H1 (cell line): Measurements from ENCODE around the gene JAKMIP1. TPM values are rescaled to one million over a fixed set of nuclear protein-coding genes. Genes with fewer than 3 reads are reported as not detected.
A peak's percentile ranks its signal among the peaks of the same experiment; 100 is the strongest.

Experiments used
- CTCF ChIA-PET: fragments of 300-600 bp; sonication (Branson Sonifier 250); formaldehyde crosslinking; loops from one replicate; lab custom pipeline; 2021; ENCODE audit not compliant: partially characterized antibody; lab: Charles Lee
- POLR2A ChIA-PET: fragments of 300-600 bp; sonication (Branson Sonifier 250); formaldehyde crosslinking; loops from one replicate; lab custom pipeline; 2021; ENCODE audit warnings: inconsistent platforms; ENCODE audit not compliant: partially characterized antibody; lab: Charles Lee
- DNase-seq, 2 experiments: peaks; one replicate each; pipeline versions ENCODE4 v3.0.0 to v3.0.0-alpha.2; 2010 to 2022; ENCODE audit warnings: low spot score in 2 of 2, low read depth in 1 of 2, mixed read lengths in 1 of 2
- FAIRE-seq: peaks from 2 replicates; lab custom pipeline; 2011; peaks lifted over from hg19 to GRCh38; lab: Jason Lieb, UNC
- H2AFZ ChIP-seq: 2 replicates; pipeline ENCODE4 v1.8.1; 2012; ENCODE audit warnings: low read length, inconsistent platforms
- H2AK5ac ChIP-seq: 2 replicates; pipeline ENCODE4 v1.6.1; 2013; ENCODE audit warnings: low read depth, low read length
- H2BK120ac ChIP-seq: replicated peaks from 2 replicates; pipeline ENCODE3; 2013; ENCODE audit warnings: low read depth, low read length, inconsistent platforms
- H2BK12ac ChIP-seq: 2 replicates; pipeline ENCODE4 v1.6.1; 2013; ENCODE audit warnings: low read depth, low read length
- H2BK15ac ChIP-seq: 2 replicates; pipeline ENCODE4 v1.6.1; 2013; ENCODE audit warnings: low read length
- H2BK20ac ChIP-seq: 2 replicates; pipeline ENCODE4 v1.6.1; 2013; ENCODE audit warnings: low read length
- H2BK5ac ChIP-seq: 2 replicates; pipeline ENCODE4 v1.6.1; 2013; ENCODE audit warnings: low read depth, low read length
- H3K14ac ChIP-seq: 2 replicates; pipeline ENCODE4 v1.6.1; 2013; ENCODE audit warnings: inconsistent platforms; ENCODE audit not compliant: insufficient read length
- H3K18ac ChIP-seq: 2 replicates; pipeline ENCODE4 v1.6.1; 2013; ENCODE audit warnings: low read length; ENCODE audit errors: extremely low read depth
- H3K23ac ChIP-seq: 2 replicates; pipeline ENCODE4 v1.6.1; 2013; ENCODE audit warnings: inconsistent platforms; ENCODE audit not compliant: insufficient read length
- H3K23me2 ChIP-seq: 2 replicates; pipeline ENCODE4 v1.6.1; 2013; ENCODE audit warnings: low read depth, low read length
- H3K27ac ChIP-seq: 2 replicates; pipeline ENCODE4 v1.6.1; 2011; ENCODE audit warnings: low read depth, low read length, inconsistent platforms
- H3K27me3 ChIP-seq, 4 experiments: replicated peaks in 1 of 4; 1 replicate in 1 of 4; 2 replicates in 3 of 4; pipeline versions ENCODE4 v1.6.1 to v1.8.1; 2011 to 2013; ENCODE audit warnings: low read length in 3 of 4, mild to moderate bottlenecking in 3 of 4, inconsistent platforms in 2 of 4, mixed read lengths in 2 of 4, moderate library complexity in 1 of 4; ENCODE audit not compliant: control insufficient read depth in 3 of 4, insufficient read depth in 3 of 4; ENCODE audit errors: extremely low read depth in 1 of 4
- H3K36me3 ChIP-seq, 4 experiments: 2 replicates each; pipeline versions ENCODE4 v1.6.1 to v1.8.1; 2011 to 2013; ENCODE audit warnings: mild to moderate bottlenecking in 4 of 4, low read length in 3 of 4, moderate library complexity in 2 of 4, control low read depth in 1 of 4, inconsistent platforms in 1 of 4; ENCODE audit not compliant: insufficient read depth in 4 of 4, control insufficient read depth in 2 of 4
- H3K4ac ChIP-seq: replicated peaks from 2 replicates; pipeline ENCODE3; 2013; ENCODE audit warnings: low read length, low read depth, mixed read lengths, inconsistent platforms; ENCODE audit not compliant: insufficient read length
- H3K4me1 ChIP-seq, 4 experiments: replicated peaks in 1 of 4; 1 replicate in 1 of 4; 2 replicates in 3 of 4; pipeline versions ENCODE4 v1.6.1 to v1.8.1; 2011 to 2013; ENCODE audit warnings: low read length in 3 of 4, inconsistent platforms in 2 of 4, mixed read lengths in 1 of 4; ENCODE audit not compliant: insufficient read depth in 4 of 4, control insufficient read depth in 3 of 4
- H3K4me2 ChIP-seq, 2 experiments: 2 replicates each; pipeline versions ENCODE4 v1.6.1 to v1.8.1; 2011 to 2013; ENCODE audit warnings: low read depth in 2 of 2, low read length in 2 of 2, control low read depth in 1 of 2, inconsistent platforms in 1 of 2, mild to moderate bottlenecking in 1 of 2; ENCODE audit not compliant: insufficient read depth in 1 of 2
- H3K4me3 ChIP-seq, 4 experiments: fragments of 200-600, 300-600 bp in 1 of 4; sonication (generic), shearing (Covaris generic), sonication (Bioruptor Twin) in 1 of 4; 2 replicates each; pipeline versions ENCODE4 v1.5.1 to v1.8.1; 2011 to 2016; ENCODE audit warnings: low read length in 4 of 4, low read depth in 3 of 4, control low read depth in 2 of 4, inconsistent platforms in 2 of 4, mild to moderate bottlenecking in 2 of 4, mixed read lengths in 1 of 4, moderate library complexity in 1 of 4; ENCODE audit not compliant: insufficient read depth in 2 of 4; ENCODE audit errors: extremely low read depth in 1 of 4
- H3K56ac ChIP-seq: replicated peaks from 2 replicates; pipeline ENCODE3; 2013; ENCODE audit warnings: low read depth, mild to moderate bottlenecking, mixed read lengths, low read length, inconsistent platforms; ENCODE audit not compliant: insufficient read length
- H3K79me1 ChIP-seq: 2 replicates; pipeline ENCODE4 v1.6.1; 2013; ENCODE audit warnings: low read depth, low read length, control low read depth
- H3K79me2 ChIP-seq, 2 experiments: 2 replicates each; pipeline versions ENCODE4 v1.6.1 to v1.8.1; 2012 to 2013; ENCODE audit warnings: low read length in 2 of 2, mild to moderate bottlenecking in 2 of 2, inconsistent platforms in 1 of 2; ENCODE audit not compliant: insufficient read depth in 2 of 2, control insufficient read depth in 1 of 2
- H3K9ac ChIP-seq, 4 experiments: replicated peaks in 1 of 4; 1 replicate in 1 of 4; 2 replicates in 3 of 4; pipeline versions ENCODE4 v1.6.1 to v1.8.1; 2011 to 2013; ENCODE audit warnings: low read depth in 3 of 4, low read length in 3 of 4, control low read depth in 2 of 4, mild to moderate bottlenecking in 2 of 4, moderate library complexity in 2 of 4, inconsistent platforms in 1 of 4; ENCODE audit errors: extremely low read depth in 1 of 4
- H3K9me3 ChIP-seq, 2 experiments: 2 replicates each; pipeline versions ENCODE4 v1.6.1 to v1.8.1; 2012 to 2013; ENCODE audit warnings: mild to moderate bottlenecking in 2 of 2, moderate library complexity in 2 of 2, control low read depth in 1 of 2, inconsistent platforms in 1 of 2, low read depth in 1 of 2, low read length in 1 of 2, mixed read lengths in 1 of 2; ENCODE audit not compliant: insufficient read depth in 2 of 2
- H4K20me1 ChIP-seq, 2 experiments: replicated peaks in 1 of 2; 2 replicates each; pipeline versions ENCODE3 to v1.8.1; 2011 to 2013; ENCODE audit warnings: inconsistent platforms in 2 of 2, low read length in 2 of 2, mild to moderate bottlenecking in 1 of 2; ENCODE audit not compliant: insufficient read depth in 2 of 2, control insufficient read depth in 1 of 2
- H4K5ac ChIP-seq: 2 replicates; pipeline ENCODE4 v1.6.1; 2013; ENCODE audit warnings: low read length, low read depth, mixed read lengths, inconsistent platforms; ENCODE audit not compliant: insufficient read length
- H4K8ac ChIP-seq: 2 replicates; pipeline ENCODE4 v1.8.0; 2013; ENCODE audit warnings: mild to moderate bottlenecking, moderate library complexity, low read length, inconsistent platforms; ENCODE audit not compliant: insufficient read depth; ENCODE audit errors: extremely low read depth
- H4K91ac ChIP-seq: replicated peaks from 2 replicates; pipeline ENCODE3; 2013; ENCODE audit warnings: low read length, mixed read lengths, inconsistent platforms; ENCODE audit not compliant: insufficient read length
- HDAC6 ChIP-seq: IDR thresholded peaks from one replicate; pipeline ENCODE4 v1.7.1; 2012; ENCODE audit warnings: low read depth, mild to moderate bottlenecking, inconsistent platforms, low read length, moderate library complexity
- NANOG ChIP-seq: IDR thresholded peaks from 2 replicates; pipeline ENCODE4 v1.6.1; 2011; ENCODE audit warnings: low read length, low read depth, mild to moderate bottlenecking, inconsistent platforms; ENCODE audit not compliant: insufficient read depth, poor library complexity, severe bottlenecking
- TEAD4 ChIP-seq: IDR thresholded peaks from 2 replicates; pipeline ENCODE4 v1.6.1; 2012; ENCODE audit warnings: low read depth, low read length, inconsistent platforms, mixed read lengths
- WGBS, 2 experiments: shearing (Covaris generic) in 1 of 2; methylation state at CpG; one replicate each; pipeline versions ENCODE4 v1.1.6 to v1.1.7; 2013 to 2015; ENCODE audit warnings: low lambda C conversion rate in 2 of 2, mixed read lengths in 2 of 2, inconsistent platforms in 1 of 2, low coverage in 1 of 2, missing lambda C conversion rate in 1 of 2; ENCODE audit not compliant: insufficient replicate concordance in 2 of 2, insufficient coverage in 1 of 2, insufficient read length in 1 of 2; ENCODE audit errors: extremely low coverage in 1 of 2, missing lambda C conversion rate in 1 of 2; 5-methylcytosine and 5-hydroxymethylcytosine counted together
- polyA plus RNA-seq, 7 experiments: library from polyadenylated mRNA; depleted of rRNA in 3 of 7; stranded (reverse) in 5 of 7; unstranded in 2 of 7; fragments of >200 nt in 5 of 7; fragments of 200-250 nt in 2 of 7; gene quantifications; 1 replicate in 5 of 7; 2 replicates in 1 of 7; 4 replicates in 1 of 7; pipeline versions ENCODE4 v1.2.1 to v1.2.3, GENCODE V29; 2011 to 2013; ENCODE audit warnings: missing spikeins in 2 of 7, mixed read lengths in 2 of 7
- total RNA-seq: library from RNA; stranded (reverse); fragmentation: NEBNext Ultra II Directional; extraction: Animal tissue kit (Norgen Biotek cat#: 25700); gene quantifications from 2 replicates; pipeline ENCODE4 v1.2.1, GENCODE V29; 2021

JAKMIP1 gene
- total and polyA plus RNA-seq, 2 of the 8 experiments (the other 6 are each of a cell fraction or from before 2014, with no cell fraction given): 2.5 to 4.4 TPM

- Histone ChIP-seq H4K91ac (no peak overlapping the region), H3K4me1 (peaks cover 10 to 45% (median 23%) of the 10 kb centered on the region in 4 experiments), H2AK5ac (no peak overlapping the region), H2BK5ac (peak overlapping the region; percentile 21; the same call in 1 of the 2 replicates), H3K36me3 (no peaks in the 10 kb centered on the region), H2BK15ac (no peak overlapping the region), H4K5ac (no peak overlapping the region), H3K79me1 (no peaks in the 10 kb centered on the region; the same call in 1 of the 2 replicates), H4K20me1 (peaks cover 0 to 5% of the 10 kb centered on the region in 2 experiments), H4K8ac (no peak overlapping the region), H3K4me2 (peak overlapping the region in 1 of 2 experiments; percentile 48; a peak in 2 of 4 replicates), H3K23me2 (peaks cover 18% of the 10 kb centered on the region; the same call in 1 of the 2 replicates), H3K27me3 (peaks cover 0 to 8% (median 3%) of the 10 kb centered on the region in 4 experiments; a peak in 4 of 7 replicates), H3K18ac (no peak overlapping the region), H2BK12ac (no peak overlapping the region), H2AFZ (no peak overlapping the region), H3K4me3 (no peak overlapping the region), H3K27ac (no peak overlapping the region), H2BK120ac (no peak overlapping the region), H3K23ac (no peak overlapping the region), H3K9ac (no peak overlapping the region), H2BK20ac (no peak overlapping the region), H3K79me2 (no peaks in the 10 kb centered on the region), H3K56ac (no peak overlapping the region), H3K4ac (no peak overlapping the region), H3K14ac (no peak overlapping the region), H3K9me3 (no peaks in the 10 kb centered on the region)
- CTCF ChIA-PET: interaction anchor here (1.3 to 2.4 kb wide), 2 partner anchors 62 to 136 kb away, joined by 3 to 9 read pairs; no protein-coding TSS in a partner anchor
- POLR2A ChIA-PET: interaction anchor here (0.5 to 1.2 kb wide), 3 partner anchors 8 to 869 kb away, joined by 3 read pairs; no protein-coding TSS in a partner anchor
- DNase-seq (no peak), FAIRE-seq (no peak)
- TF ChIP-seq TEAD4 (no peak), HDAC6 (no peak), NANOG (no peak)
- 85% methylated on average over 8 of the region's 8 CpGs; no CpG with 5 or more reads in 1 of the 2 experiments for WGBS, 2 experiments
Measured at GRCh38 chr4:6196324-6196723, 4.0 kb downstream of the JAKMIP1 start.
